HepG2 (cell line): Measurements from ENCODE around the gene PRKAG3. TPM values are rescaled to one million over a fixed set of nuclear protein-coding genes. Genes with fewer than 3 reads are reported as not detected.

Experiments
- ATAC-seq: fragments of 200-7000 bp; cut with Tn5 transposase; 3 replicates; pipeline ENCODE4 v1.9.1; 2020; ENCODE audit warnings: mild to moderate bottlenecking, moderate library complexity
- BruUV-seq: library from RNA; stranded (reverse); fragments of 400-500 nt; replicated peaks from 2 replicates; lab custom pipeline; 2021; lab: Mats Ljungman, UMichigan
- CTCF ChIA-PET: fragments of 300-600 bp; formaldehyde crosslinking; extraction: SDS; loops from one replicate; lab custom pipeline; 2021; ENCODE audit warnings: low total read pairs, inconsistent platforms, low intra/inter-chr PET ratio; lab: Yijun Ruan, JAX
- POLR2A ChIA-PET: fragments of 350-600 bp; sonication (Branson Sonifier 250); formaldehyde crosslinking; loops from one replicate; lab custom pipeline; 2020; ENCODE audit warnings: antibody characterized with exemption, inconsistent platforms; lab: Yijun Ruan, JAX
- DNase-seq: peaks from one replicate; pipeline ENCODE4 v3.0.0-alpha.2; 2015; ENCODE audit warnings: low spot score
- FAIRE-seq: peaks from 3 replicates; lab custom pipeline; 2011; peaks lifted over from hg19 to GRCh38; lab: Jason Lieb, UNC
- H2AFZ ChIP-seq: one replicate; pipeline ENCODE4 v1.6.1; 2011; ENCODE audit warnings: low read length, inconsistent platforms
- H3K27ac ChIP-seq: fragments of 300-600 bp; 3 replicates; pipeline ENCODE4 v1.8.0; 2011; ENCODE audit warnings: mixed run types, mild to moderate bottlenecking, mixed read lengths, low read length, inconsistent platforms; ENCODE audit not compliant: insufficient read depth; ENCODE audit errors: extremely low read length
- H3K27me3 ChIP-seq, 2 experiments: fragments of 200-600 bp in 1 of 2; 2 replicates in 1 of 2; 3 replicates in 1 of 2; pipeline versions ENCODE4 v1.6.0 to v1.8.0; 2011; ENCODE audit warnings: low read length in 2 of 2, mild to moderate bottlenecking in 2 of 2, moderate library complexity in 2 of 2, inconsistent platforms in 1 of 2; ENCODE audit not compliant: insufficient read depth in 2 of 2, control insufficient read depth in 1 of 2
- H3K36me3 ChIP-seq, 2 experiments: fragments of 200-600 bp in 1 of 2; replicated peaks in 1 of 2; 2 replicates in 1 of 2; 3 replicates in 1 of 2; pipeline versions ENCODE4 v1.5.1 to v1.8.0; 2011; ENCODE audit warnings: low read length in 2 of 2, inconsistent platforms in 1 of 2; ENCODE audit not compliant: insufficient read depth in 2 of 2, control insufficient read depth in 1 of 2
- H3K4me1 ChIP-seq: 2 replicates; pipeline ENCODE4 v1.5.1; 2012; ENCODE audit warnings: low read length, inconsistent platforms; ENCODE audit not compliant: insufficient read depth
- H3K4me2 ChIP-seq: 2 replicates; pipeline ENCODE4 v1.6.0; 2011; ENCODE audit warnings: low read depth, low read length, inconsistent platforms
- H3K4me3 ChIP-seq, 3 experiments: fragments of 200-600 bp in 1 of 3; sonication (generic), shearing (Covaris generic) in 1 of 3; replicated peaks in 1 of 3; 2 replicates each; pipeline ENCODE4 v1.5.1; 2011 to 2016; ENCODE audit warnings: low read length in 3 of 3, inconsistent platforms in 2 of 3, low read depth in 2 of 3, mild to moderate bottlenecking in 2 of 3, control low read depth in 1 of 3, mixed read lengths in 1 of 3; ENCODE audit not compliant: insufficient read depth in 1 of 3
- H3K79me2 ChIP-seq: one replicate; pipeline ENCODE4 v1.6.1; 2011; ENCODE audit warnings: low read length, inconsistent platforms; ENCODE audit not compliant: insufficient read depth
- H3K9ac ChIP-seq: 2 replicates; pipeline ENCODE4 v1.6.0; 2011; ENCODE audit warnings: mild to moderate bottlenecking, low read depth, low read length, inconsistent platforms; ENCODE audit not compliant: insufficient read depth
- H3K9me3 ChIP-seq: 2 replicates; pipeline ENCODE4 v1.5.1; 2012; ENCODE audit warnings: mild to moderate bottlenecking, low read length
- H4K20me1 ChIP-seq: 2 replicates; pipeline ENCODE4 v1.6.0; 2011; ENCODE audit warnings: inconsistent platforms, mild to moderate bottlenecking, low read length, moderate library complexity; ENCODE audit not compliant: insufficient read depth
- KAT2B ChIP-seq: fragments of 150-350 bp; IDR thresholded peaks from 2 replicates; pipeline ENCODE4 v1.6.1; 2014; ENCODE audit warnings: low read depth, low read length, borderline replicate concordance
- MNT ChIP-seq: fragments of 450-650 bp; IDR thresholded peaks from 2 replicates; pipeline ENCODE4 v1.6.1; 2016
- SKIL ChIP-seq: sonication (generic); formaldehyde crosslinking; IDR thresholded peaks from 2 replicates; pipeline ENCODE4 v1.8.0; 2022; ENCODE audit warnings: missing genetic modification reagents, mild to moderate bottlenecking, moderate library complexity, borderline replicate concordance
- SMARCC2 ChIP-seq: fragments of 450-650 bp; IDR thresholded peaks from 2 replicates; pipeline ENCODE4 v1.6.1; 2017; ENCODE audit warnings: antibody characterized with exemption, mild to moderate bottlenecking
- TFDP2 ChIP-seq: sonication (generic); formaldehyde crosslinking; IDR thresholded peaks from 2 replicates; pipeline ENCODE4 v1.4.0; 2020; ENCODE audit warnings: missing genetic modification reagents
- ZHX1 ChIP-seq: sonication (generic); formaldehyde crosslinking; IDR thresholded peaks from 2 replicates; pipeline ENCODE4 v1.8.1; 2022; ENCODE audit warnings: low read depth, mild to moderate bottlenecking, missing genetic modification reagents
- WGBS: methylation state at CpG from one replicate; pipeline ENCODE4 v1.1.6; 2017; ENCODE audit warnings: low lambda C conversion rate; 5-methylcytosine and 5-hydroxymethylcytosine counted together
- in situ Hi-C: cut with HindIII; loops from 2 replicates; pipeline ENCODE4 v1.10.0; 2017; ENCODE audit warnings: low pct_unique_long_range_greater_than_20kb; ENCODE audit not compliant: extremely low pct_ligation_motif_present
- intact Hi-C: fragments of 100-400 bp; cut with micrococcal nuclease; formaldehyde crosslinking; loops from one replicate; pipeline ENCODE4 v1.10.0; 2022; ENCODE audit not compliant: unreplicated experiment
- polyA plus RNA-seq, 8 experiments: library from polyadenylated mRNA; depleted of rRNA in 3 of 8; stranded (reverse) in 7 of 8; unstranded in 1 of 8; fragments of >200 nt; fragmentation: Illumina TruSeq in 4 of 8; extraction: Trizol in 4 of 8; gene quantifications; 2 replicates each; pipeline versions ENCODE4 v1.2.1 to v1.2.3, GENCODE V29; 2011 to 2016; ENCODE audit warnings: low read depth in 4 of 8, missing spikeins in 1 of 8, mixed read lengths in 1 of 8; ENCODE audit not compliant: insufficient read depth in 1 of 8
- total RNA-seq, 5 experiments: library from RNA; depleted of rRNA; stranded (reverse); fragments of >200 nt; fragmentation: Illumina TruSeq; extraction: Trizol; gene quantifications; 2 replicates each; pipeline ENCODE4 v1.2.3, GENCODE V29; 2016; ENCODE audit warnings: low read depth in 1 of 5

PRKAG3 gene
- total and polyA plus RNA-seq, 2 of the 13 experiments (the other 11 are each of a cell fraction or from before 2014, with no cell fraction given) = not detected

DNA sequence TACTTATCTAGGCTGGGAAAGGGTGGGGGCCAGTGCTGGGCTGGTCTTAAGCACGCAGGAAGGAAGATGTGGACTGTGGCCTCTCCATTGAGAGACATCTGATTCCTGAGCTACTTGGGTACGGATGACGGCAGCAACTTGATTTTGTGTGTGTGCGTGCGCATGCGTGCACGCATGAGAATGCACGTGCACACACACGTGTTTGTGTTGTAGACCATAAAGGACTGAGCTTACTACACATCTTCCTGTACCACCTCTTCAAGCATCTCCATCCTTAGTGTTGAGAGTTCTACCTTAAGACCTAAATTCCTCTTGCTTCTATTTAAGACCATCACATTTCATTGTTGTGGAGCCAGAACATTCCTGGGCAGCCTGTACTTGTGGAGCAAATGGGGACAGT is 37.5 kb upstream of the PRKAG3 start:
- ATAC-seq (no peak), DNase-seq (no peak), FAIRE-seq (no peak)
- H4K20me1 ChIP-seq = no peaks in the 10 kb centered on the region
- BruUV-seq = no TSS peak
- no peaks in the 10 kb centered on the region; the same call in 1 of the 2 replicates for H3K4me1 ChIP-seq
- CTCF ChIA-PET = no interaction called here
- no peaks in the 10 kb centered on the region for H3K9me3 ChIP-seq
- no peak overlapping the region for H3K9ac ChIP-seq
- H3K4me2 ChIP-seq = no peak overlapping the region
- WGBS = 51% methylated on average over 9 of the region's 9 CpGs
- no peaks in the 10 kb centered on the region for H3K36me3 ChIP-seq
- H3K79me2 ChIP-seq = no peaks in the 10 kb centered on the region
- no peak overlapping the region for H3K4me3 ChIP-seq
- H3K27ac ChIP-seq = no peak overlapping the region
- TF ChIP-seq KAT2B (no peak), TFDP2 (CRISPR knock-in tag) (no peak), SMARCC2 (no peak), ZHX1 (CRISPR knock-in tag) (no peak), MNT (peak; percentile 94), SKIL (no peak)
- H2AFZ ChIP-seq = no peak overlapping the region
- H3K27me3 ChIP-seq = peaks cover 11 to 92% of the 10 kb centered on the region in 2 experiments; a peak in 4 of 5 replicates
- in situ Hi-C loops = no loop called here
- intact Hi-C loops = loop anchor here (10.0 kb wide), 2 partner anchors 86 to 116 kb away; partner anchors contain the start of genes CDK5R2 and FEV
- POLR2A ChIA-PET = no interaction called here
